Measurements from ENCODE around the gene P2RX3.

Gene P2RX3

DNA sequence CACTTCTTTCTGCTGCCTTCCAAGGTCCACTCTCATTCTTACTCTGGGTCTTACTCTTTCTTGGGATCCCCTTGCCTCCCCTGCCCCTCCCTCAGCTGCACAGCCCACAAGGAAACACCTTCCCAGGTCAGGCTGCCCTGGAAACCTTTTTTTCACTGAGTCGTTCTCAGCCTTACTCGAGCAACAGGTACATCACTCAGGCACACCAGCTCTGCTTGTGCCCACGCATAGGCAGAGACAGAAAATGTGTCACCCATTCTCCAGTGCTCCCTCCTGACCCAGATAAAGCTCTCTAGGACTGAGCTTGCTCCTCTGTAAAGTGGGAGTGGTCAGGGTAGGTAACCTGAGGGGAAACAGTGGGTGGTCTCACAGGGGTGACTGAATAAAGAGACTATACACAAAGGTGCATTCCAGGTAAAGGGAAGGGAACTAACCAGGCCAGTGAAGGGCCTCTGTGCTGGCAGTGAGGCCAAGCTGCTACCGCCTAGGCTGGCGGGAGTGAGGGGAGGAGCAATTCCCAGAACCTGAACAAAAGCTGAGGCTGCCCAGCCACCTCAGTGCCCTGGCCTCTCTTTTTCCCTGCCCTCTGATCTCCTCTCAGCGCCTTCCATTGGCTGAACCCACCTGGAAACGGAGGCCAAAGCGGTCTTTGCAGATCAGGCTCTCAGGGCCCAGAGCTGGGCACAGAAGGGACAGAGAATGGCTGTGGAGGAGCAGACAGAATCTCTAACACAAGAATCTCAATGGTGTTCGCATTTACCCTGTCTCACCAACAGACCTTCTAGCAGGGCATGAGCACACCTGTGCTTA lies 26.9 kb downstream of the P2RX3 start:
- Histone ChIP-seq H3K27me3 (ENCODE audit: insufficient read depth, low read length) (peaks cover 4% of the 10 kb centered on the region), H3K9me3 (ENCODE audit: low read length) (no peaks in the 10 kb centered on the region), H2AFZ (ENCODE audit: low read depth, low read length) (no peak overlapping the region), H3K4me3 (ENCODE audit: low read length) (no peak overlapping the region), H3K36me3 (ENCODE audit: insufficient read depth, low read length) (no peaks in the 10 kb centered on the region), H3K4me1 (ENCODE audit: insufficient read depth, low read length) (peaks cover 10% of the 10 kb centered on the region)

DNA sequence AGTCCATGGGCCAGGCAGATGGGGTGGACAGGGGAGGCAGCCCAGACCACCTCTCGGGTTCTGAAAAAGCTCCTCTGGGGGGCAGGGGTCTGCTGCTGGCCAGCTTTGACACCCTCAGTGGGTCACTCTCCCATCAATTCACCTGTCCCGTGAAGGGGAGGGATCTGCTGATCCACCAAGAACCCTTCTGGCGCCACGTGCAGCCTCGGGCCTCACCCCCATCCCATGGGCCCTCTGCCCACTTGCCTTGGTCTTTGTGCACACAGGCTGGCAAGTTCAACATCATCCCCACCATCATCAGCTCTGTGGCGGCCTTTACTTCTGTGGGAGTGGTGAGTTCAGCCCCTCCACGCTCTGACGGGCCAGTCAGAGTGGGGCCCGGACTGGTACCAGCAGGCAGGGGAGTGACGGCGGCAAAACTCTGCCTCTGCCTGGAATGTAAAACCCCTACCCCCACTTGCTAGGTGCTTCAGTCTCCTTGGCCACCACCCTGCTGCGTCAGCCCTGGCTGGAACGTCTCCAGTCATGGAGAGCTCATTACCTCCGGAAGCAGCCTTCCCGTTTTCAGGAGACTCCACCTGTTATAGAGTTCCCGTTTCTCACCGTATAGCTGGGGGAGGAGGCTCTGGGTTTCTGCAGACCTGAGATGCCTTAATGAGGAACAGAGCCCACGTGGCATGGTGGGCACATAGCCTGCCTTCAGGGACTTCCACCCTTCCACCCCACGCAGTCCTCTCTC lies 30.1 kb downstream of the P2RX3 start:
- Histone ChIP-seq H3K36me3 (ENCODE audit: insufficient read depth, low read length) (no peaks in the 10 kb centered on the region), H3K4me1 (ENCODE audit: insufficient read depth, low read length) (peaks cover 10% of the 10 kb centered on the region), H3K4me3 (ENCODE audit: low read length) (no peak overlapping the region), H3K27me3 (ENCODE audit: insufficient read depth, low read length) (peaks cover 9% of the 10 kb centered on the region), H3K9me3 (ENCODE audit: low read length) (no peaks in the 10 kb centered on the region), H2AFZ (ENCODE audit: low read depth, low read length) (no peak overlapping the region)

DNA sequence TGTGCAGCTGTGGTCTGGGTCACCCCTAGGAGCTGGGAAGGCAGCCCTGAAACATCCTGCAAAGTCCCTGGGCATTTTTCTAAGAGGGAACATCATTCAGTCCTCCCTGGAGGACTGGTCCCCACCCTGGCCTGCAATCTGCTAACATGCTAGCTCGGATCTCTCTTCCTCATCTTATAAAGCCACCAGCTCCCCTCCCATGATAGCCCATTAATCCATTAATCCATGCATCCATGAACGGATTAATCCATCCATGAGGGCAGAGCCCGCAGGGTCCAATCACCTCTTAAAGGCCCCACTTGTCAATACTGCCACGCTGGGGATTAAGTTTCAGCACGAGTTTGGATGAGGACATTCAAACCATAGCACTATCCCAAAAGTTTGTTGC lies 30.7 kb downstream of the P2RX3 start:
- Histone ChIP-seq H2AFZ (ENCODE audit: low read depth, low read length) (no peak overlapping the region), H3K27me3 (ENCODE audit: insufficient read depth, low read length) (peaks cover 5% of the 10 kb centered on the region), H3K9me3 (ENCODE audit: low read length) (no peaks in the 10 kb centered on the region), H3K4me3 (ENCODE audit: low read length) (no peak overlapping the region), H3K4me1 (ENCODE audit: insufficient read depth, low read length) (peaks cover 10% of the 10 kb centered on the region), H3K36me3 (ENCODE audit: insufficient read depth, low read length) (no peaks in the 10 kb centered on the region)

DNA sequence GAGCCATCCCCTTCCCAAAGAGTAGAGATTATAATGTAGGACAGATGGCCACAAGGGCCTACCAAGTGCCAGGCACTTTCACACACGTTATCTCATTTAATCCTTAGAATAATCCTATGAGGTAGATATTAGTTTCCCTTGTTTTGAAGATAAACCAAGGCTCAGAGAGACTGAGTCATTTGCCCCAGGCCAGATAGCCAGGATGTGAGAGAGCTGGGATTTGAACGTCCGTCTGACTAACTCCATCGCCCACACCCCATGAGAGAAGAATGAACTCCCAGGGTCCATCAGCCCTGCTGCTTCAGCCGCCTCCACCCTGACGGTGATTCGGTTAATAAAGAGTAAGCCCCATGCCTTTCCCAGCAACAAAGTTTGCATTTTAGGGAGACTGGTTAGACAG lies 32.1 kb downstream of the P2RX3 start:
- Histone ChIP-seq H2AFZ (ENCODE audit: low read depth, low read length) (no peak overlapping the region), H3K27me3 (ENCODE audit: insufficient read depth, low read length) (peaks cover 5% of the 10 kb centered on the region), H3K4me3 (ENCODE audit: low read length) (no peak overlapping the region), H3K36me3 (ENCODE audit: insufficient read depth, low read length) (no peaks in the 10 kb centered on the region), H3K4me1 (ENCODE audit: insufficient read depth, low read length) (peaks cover 7% of the 10 kb centered on the region), H3K9me3 (ENCODE audit: low read length) (no peaks in the 10 kb centered on the region)

DNA sequence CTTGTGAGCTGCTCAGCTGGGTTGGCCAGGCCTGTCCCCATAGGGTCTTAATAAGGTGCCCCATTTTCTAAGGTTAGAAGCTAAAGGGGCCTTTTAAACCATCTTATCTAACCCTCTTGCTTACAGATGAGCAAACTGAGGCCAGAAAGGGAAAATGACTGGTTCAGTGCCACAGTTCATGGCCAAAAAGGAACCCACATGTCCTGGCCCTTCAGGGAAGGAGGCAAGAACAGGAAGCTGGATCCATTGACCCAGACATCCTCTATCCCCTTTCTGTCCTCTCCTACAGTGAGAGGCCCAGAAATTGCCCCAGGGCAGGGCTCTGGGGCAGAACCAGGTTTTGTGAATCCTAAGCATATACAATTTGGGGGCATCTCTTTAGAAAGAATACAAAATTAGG lies 32.8 kb downstream of the P2RX3 start:
- Histone ChIP-seq H3K27me3 (ENCODE audit: insufficient read depth, low read length) (peaks cover 5% of the 10 kb centered on the region), H3K36me3 (ENCODE audit: insufficient read depth, low read length) (no peaks in the 10 kb centered on the region), H3K9me3 (ENCODE audit: low read length) (no peaks in the 10 kb centered on the region), H3K4me1 (ENCODE audit: insufficient read depth, low read length) (peaks cover under 1% of the 10 kb centered on the region), H3K4me3 (ENCODE audit: low read length) (no peak overlapping the region), H2AFZ (ENCODE audit: low read depth, low read length) (no peak overlapping the region)

DNA sequence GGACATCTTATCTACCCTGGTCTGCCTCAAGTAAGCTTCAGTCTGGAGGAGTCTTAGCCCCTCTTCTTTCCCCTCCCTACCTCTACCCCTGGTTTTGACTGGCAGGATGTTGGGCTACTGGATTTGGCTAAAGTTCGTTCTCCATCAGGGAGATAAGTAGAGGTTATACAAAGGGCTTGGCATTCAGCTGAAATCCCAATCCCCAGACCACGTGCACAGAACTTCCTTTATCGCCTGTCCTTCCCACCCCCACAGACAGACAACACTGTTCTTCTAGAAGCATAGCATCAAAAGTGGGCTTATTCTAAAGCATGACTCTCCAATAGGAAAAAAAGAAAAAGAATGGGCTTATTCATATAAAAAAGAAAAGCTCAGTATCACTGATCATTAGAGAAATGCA lies 35.0 kb downstream of the P2RX3 start:
- peaks cover 5% of the 10 kb centered on the region for H3K27me3 ChIP-seq (ENCODE audit: insufficient read depth, low read length)
- H3K9me3 ChIP-seq (ENCODE audit: low read length) = no peaks in the 10 kb centered on the region
- H3K4me3 ChIP-seq (ENCODE audit: low read length) = no peak overlapping the region
- H3K36me3 ChIP-seq (ENCODE audit: insufficient read depth, low read length) = no peaks in the 10 kb centered on the region
- no peaks in the 10 kb centered on the region for H3K4me1 ChIP-seq (ENCODE audit: insufficient read depth, low read length)
- H2AFZ ChIP-seq (ENCODE audit: low read depth, low read length) = no peak overlapping the region

DNA sequence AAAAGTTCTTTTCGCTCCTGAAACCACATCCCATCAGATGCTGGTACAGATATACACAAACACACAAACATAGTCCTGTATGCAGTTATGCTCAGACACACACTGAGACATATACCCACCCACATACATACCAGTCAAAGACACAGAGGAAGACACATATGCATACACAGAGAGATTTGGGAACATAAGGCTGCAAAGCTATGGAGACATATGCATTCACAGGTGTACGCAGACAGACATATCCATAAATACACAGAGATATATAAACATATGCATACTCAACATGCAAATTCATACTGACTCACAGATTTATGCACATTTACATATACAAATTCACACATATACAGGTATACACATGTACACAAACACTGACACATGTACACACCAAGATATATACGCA lies 36.8 kb downstream of the P2RX3 start:
- Histone ChIP-seq H3K36me3 (ENCODE audit: insufficient read depth, low read length) (no peaks in the 10 kb centered on the region), H3K27me3 (ENCODE audit: insufficient read depth, low read length) (peaks cover 5% of the 10 kb centered on the region)

DNA sequence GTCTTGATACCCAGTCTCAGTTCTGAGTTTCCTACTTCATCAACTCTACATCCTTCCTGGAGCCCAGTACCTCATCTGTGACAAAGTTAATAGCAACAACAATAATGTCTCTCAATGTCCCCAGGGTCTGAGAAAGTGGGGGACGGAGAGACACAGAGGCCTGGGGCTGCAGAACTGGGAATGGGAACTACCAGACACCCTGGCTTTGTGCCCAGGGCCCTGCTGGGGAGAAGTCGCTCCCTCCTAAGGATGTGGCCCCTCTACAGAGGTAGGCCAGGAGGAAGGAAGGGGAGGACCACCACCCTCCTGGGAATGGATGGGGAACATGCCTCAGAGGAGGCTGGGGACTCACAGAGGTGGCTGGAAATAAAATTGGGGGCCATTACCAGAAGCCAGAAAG lies 37.3 kb downstream of the P2RX3 start:
- Histone ChIP-seq H3K4me3 (ENCODE audit: low read length) (no peak overlapping the region), H3K27me3 (ENCODE audit: insufficient read depth, low read length) (peaks cover 5% of the 10 kb centered on the region), H2AFZ (ENCODE audit: low read depth, low read length) (no peak overlapping the region), H3K4me1 (ENCODE audit: insufficient read depth, low read length) (no peaks in the 10 kb centered on the region), H3K9me3 (ENCODE audit: low read length) (no peaks in the 10 kb centered on the region), H3K36me3 (ENCODE audit: insufficient read depth, low read length) (no peaks in the 10 kb centered on the region)

More for the DNA sequence above, 36.8 kb downstream of the P2RX3 start:
- Histone ChIP-seq H3K9me3 (ENCODE audit: low read length) (no peaks in the 10 kb centered on the region), H2AFZ (ENCODE audit: low read depth, low read length) (no peak overlapping the region), H3K4me1 (ENCODE audit: insufficient read depth, low read length) (no peaks in the 10 kb centered on the region), H3K4me3 (ENCODE audit: low read length) (no peak overlapping the region)

DNA sequence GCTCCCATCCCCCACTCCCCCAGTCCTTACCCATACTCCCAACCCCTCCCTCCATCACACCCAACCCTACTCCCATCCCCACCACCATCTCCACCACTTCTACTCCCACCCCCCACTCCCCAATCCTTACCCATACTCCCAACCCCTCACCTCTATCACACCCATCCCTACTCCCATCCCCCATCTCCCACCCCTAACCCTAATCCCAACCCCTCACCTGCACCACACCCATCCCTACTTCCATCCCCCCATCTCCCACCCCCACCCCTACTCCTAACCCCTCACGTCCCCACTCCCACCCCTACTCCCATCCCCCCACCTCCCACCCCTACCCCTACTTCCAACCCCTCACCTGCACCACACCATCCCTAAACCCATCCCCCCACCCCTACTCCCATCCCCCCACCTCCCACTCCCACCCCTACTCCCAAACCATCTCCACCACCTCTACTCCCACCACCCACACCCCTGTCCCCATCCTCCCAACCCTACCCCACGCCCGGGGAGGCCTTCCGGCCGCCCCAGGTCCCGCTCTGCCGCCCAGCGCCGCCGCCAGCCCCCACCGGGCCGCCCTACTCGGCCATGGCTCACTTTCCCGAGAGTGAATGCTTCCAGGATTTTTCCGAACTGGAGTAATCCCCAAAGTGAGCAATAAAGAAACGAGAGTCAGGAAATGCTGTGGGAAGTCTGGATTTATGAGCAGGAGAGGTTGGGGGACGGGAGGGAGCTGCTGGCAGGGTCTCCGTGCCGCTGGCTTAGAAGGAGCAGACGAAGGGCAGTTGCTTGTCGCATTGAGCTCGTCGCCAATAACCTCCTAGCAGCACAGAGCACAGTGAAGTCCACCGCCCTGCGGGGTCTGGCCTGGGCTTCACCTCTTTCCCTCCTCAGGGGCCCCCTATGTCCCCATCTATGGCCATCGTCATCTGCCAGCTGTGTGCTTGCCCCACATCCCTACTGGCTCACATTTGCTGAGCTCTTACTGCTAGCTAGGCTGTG lies 38.2 kb downstream of the P2RX3 start:
- Histone ChIP-seq H2AFZ (ENCODE audit: low read depth, low read length) (no peak overlapping the region), H3K27me3 (ENCODE audit: insufficient read depth, low read length) (peaks cover 5% of the 10 kb centered on the region), H3K4me3 (ENCODE audit: low read length) (no peak overlapping the region), H3K36me3 (ENCODE audit: insufficient read depth, low read length) (no peaks in the 10 kb centered on the region), H3K9me3 (ENCODE audit: low read length) (no peaks in the 10 kb centered on the region), H3K4me1 (ENCODE audit: insufficient read depth, low read length) (no peaks in the 10 kb centered on the region)

DNA sequence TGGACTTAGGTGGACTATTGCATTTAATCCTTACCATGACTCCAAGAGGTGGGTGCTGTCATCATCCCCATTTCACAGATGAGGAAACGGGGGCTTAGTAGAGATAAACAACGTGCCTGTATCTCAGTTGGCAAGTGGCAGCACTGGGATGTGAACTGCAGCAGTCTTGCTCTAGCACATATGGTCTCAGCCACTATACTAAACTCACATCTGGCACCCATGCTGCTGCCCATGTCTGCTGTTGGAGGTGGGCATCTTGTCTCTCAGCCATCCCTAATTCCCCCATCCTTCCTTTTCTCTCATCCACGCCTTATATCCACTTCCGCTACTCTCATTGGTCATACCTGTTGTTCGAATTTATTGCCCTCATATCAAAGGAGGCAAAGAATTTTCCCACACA lies 39.0 kb downstream of the P2RX3 start:
- Histone ChIP-seq H3K9me3 (ENCODE audit: low read length) (no peaks in the 10 kb centered on the region), H2AFZ (ENCODE audit: low read depth, low read length) (no peak overlapping the region), H3K36me3 (ENCODE audit: insufficient read depth, low read length) (no peaks in the 10 kb centered on the region), H3K4me3 (ENCODE audit: low read length) (no peak overlapping the region), H3K27me3 (ENCODE audit: insufficient read depth, low read length) (peaks cover 5% of the 10 kb centered on the region), H3K4me1 (ENCODE audit: insufficient read depth, low read length) (no peaks in the 10 kb centered on the region)

DNA sequence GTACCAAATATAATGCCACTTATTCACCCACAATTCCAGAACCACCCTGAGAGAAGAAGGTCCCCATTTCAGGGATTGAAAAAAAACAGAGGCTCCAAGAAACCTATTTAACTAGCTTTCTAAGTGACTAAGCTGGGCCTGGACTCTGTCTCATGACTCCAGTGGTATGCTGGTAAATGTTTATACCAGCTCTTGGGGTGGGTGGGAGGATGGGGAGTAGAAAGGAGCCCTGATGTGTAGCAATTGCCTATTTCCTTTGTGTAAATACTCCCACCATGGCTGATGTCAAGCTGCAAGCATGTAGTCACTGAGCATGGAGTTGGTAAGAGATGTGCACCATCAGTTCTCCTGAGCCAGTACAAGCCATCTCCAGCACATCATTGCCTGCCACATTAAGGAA lies 40.0 kb downstream of the P2RX3 start:
- H3K27me3 ChIP-seq (ENCODE audit: insufficient read depth, low read length) = peaks cover under 1% of the 10 kb centered on the region
- no peaks in the 10 kb centered on the region for H3K9me3 ChIP-seq (ENCODE audit: low read length)
- no peaks in the 10 kb centered on the region for H3K36me3 ChIP-seq (ENCODE audit: insufficient read depth, low read length)
- no peak overlapping the region for H2AFZ ChIP-seq (ENCODE audit: low read depth, low read length)
- no peak overlapping the region for H3K4me3 ChIP-seq (ENCODE audit: low read length)
- no peaks in the 10 kb centered on the region for H3K4me1 ChIP-seq (ENCODE audit: insufficient read depth, low read length)

DNA sequence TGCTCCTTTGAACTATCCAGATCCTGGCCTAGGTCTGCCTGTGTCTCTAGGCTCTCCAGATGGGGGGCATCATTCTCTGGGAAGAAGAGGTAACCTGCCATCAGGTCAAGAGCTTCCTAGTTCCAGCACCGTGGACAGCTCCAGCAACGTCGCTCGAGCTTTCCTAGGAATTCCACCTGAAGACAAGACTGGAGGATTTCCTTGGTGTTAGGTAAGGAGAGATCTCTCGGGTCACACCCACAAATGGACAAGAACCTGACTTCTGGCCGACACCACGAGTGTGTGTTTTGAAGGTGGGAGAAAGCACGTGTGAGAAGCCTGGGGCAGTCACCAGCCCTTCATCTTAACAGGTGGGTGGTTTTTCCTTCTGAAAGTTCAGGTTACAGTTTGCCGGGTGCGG lies 41.6 kb downstream of the P2RX3 start:
- Histone ChIP-seq H2AFZ (ENCODE audit: low read depth, low read length) (no peak overlapping the region), H3K4me1 (ENCODE audit: insufficient read depth, low read length) (no peaks in the 10 kb centered on the region), H3K27me3 (ENCODE audit: insufficient read depth, low read length) (no peaks in the 10 kb centered on the region), H3K9me3 (ENCODE audit: low read length) (no peaks in the 10 kb centered on the region), H3K36me3 (ENCODE audit: insufficient read depth, low read length) (no peaks in the 10 kb centered on the region), H3K4me3 (ENCODE audit: low read length) (no peak overlapping the region)

DNA sequence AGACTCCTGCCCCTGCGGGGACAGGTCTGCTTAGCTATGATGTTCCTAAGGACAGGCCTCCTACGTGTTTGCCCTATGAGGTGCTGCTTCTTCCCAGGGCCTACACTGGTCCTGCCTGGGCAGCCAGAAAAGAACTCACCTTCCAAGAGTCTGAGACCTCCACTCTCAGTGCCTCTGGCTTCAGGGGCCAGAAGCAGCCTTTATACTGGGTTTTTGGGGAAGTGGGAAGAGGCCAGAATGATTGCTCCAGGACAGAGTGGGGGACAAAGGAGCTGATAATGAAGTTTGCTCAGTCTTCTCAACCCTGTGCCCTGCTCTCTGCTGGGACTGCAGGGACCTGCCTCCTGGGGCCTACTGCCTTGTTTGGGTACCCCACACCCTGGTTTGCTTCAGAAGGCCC lies 42.8 kb downstream of the P2RX3 start, which contains the start of gene PRG3:
PRG3 (minus strand) TSS at position 176 of the 400 bp plus-strand sequence. CDS start 442 bp downstream, outside the sequence.
- no peaks in the 10 kb centered on the region for H3K4me1 ChIP-seq (ENCODE audit: insufficient read depth, low read length)
- H2AFZ ChIP-seq (ENCODE audit: low read depth, low read length) = no peak within 1 kb of the TSS
- no peak within 1 kb of the TSS for H3K4me3 ChIP-seq (ENCODE audit: low read length)
- H3K27me3 ChIP-seq (ENCODE audit: insufficient read depth, low read length) = peaks cover 2% of the 10 kb centered on the region
- H3K9me3 ChIP-seq (ENCODE audit: low read length) = no peaks in the 10 kb centered on the region
- no peaks in the 10 kb centered on the region for H3K36me3 ChIP-seq (ENCODE audit: insufficient read depth, low read length)

All from neuron (in vitro differentiated cells).